HG02885 (cell line): ENCODE measurements around the gene SEM1.
"Not testable (repeated sequence)": the region's sequence is repeated elsewhere in the genome, so short reads cannot be mapped to it uniquely, and the experiment has no call there.

Experiments used
- ATAC-seq: cut with Tn5 transposase; IDR thresholded peaks from one replicate; pipeline ENCODE4 v1.9.1; 2021; ENCODE audit warnings: mild to moderate bottlenecking; ENCODE audit not compliant: unreplicated experiment, poor library complexity

Gene SEM1

GRCh38 chr7:96665689-96666088, 44.0 kb downstream of the SEM1 start:
- no peak for ATAC-seq

GRCh38 chr7:96664793-96665192, 44.9 kb downstream of the SEM1 start:
- ATAC-seq, result no peak

- ATAC-seq, result no peak
Measured at GRCh38 chr7:96663871-96664445, 45.7 kb downstream of the SEM1 start.

GRCh38 chr7:96663457-96663856, 46.2 kb downstream of the SEM1 start:
- ATAC-seq, result peak; percentile 96

- ATAC-seq, result not testable (repeated sequence)
Measured at GRCh38 chr7:96662151-96662550, 47.5 kb downstream of the SEM1 start.

- ATAC-seq, result no peak
Measured at GRCh38 chr7:96658022-96658412, 51.6 kb downstream of the SEM1 start.

GRCh38 chr7:96657347-96658021, 52.2 kb downstream of the SEM1 start:
- no peak for ATAC-seq

- ATAC-seq, result no peak
Measured at GRCh38 chr7:96655956-96656355, 53.7 kb downstream of the SEM1 start.

GRCh38 chr7:96654630-96655188, 54.9 kb downstream of the SEM1 start:
- no peak for ATAC-seq

GRCh38 chr7:96649981-96650380, 59.7 kb downstream of the SEM1 start:
- ATAC-seq, result no peak

- no peak for ATAC-seq
Measured at GRCh38 chr7:96648784-96649183, 60.9 kb downstream of the SEM1 start.

- no peak for ATAC-seq
Measured at GRCh38 chr7:96647733-96648132, 61.9 kb downstream of the SEM1 start.

GRCh38 chr7:96645084-96645483, 64.6 kb downstream of the SEM1 start:
- no peak for ATAC-seq

GRCh38 chr7:96643436-96643835, 66.2 kb downstream of the SEM1 start:
- ATAC-seq, result not testable (repeated sequence)

- no peak for ATAC-seq
Measured at GRCh38 chr7:96640054-96640453, 69.6 kb downstream of the SEM1 start.
